Measurements from ENCODE around the gene UGT8. TPM values are rescaled to one million over a fixed set of nuclear protein-coding genes. Genes with fewer than 3 reads are reported as not detected.

UGT8 gene
- total and polyA plus RNA-seq, 4 donors = not detected

DNA sequence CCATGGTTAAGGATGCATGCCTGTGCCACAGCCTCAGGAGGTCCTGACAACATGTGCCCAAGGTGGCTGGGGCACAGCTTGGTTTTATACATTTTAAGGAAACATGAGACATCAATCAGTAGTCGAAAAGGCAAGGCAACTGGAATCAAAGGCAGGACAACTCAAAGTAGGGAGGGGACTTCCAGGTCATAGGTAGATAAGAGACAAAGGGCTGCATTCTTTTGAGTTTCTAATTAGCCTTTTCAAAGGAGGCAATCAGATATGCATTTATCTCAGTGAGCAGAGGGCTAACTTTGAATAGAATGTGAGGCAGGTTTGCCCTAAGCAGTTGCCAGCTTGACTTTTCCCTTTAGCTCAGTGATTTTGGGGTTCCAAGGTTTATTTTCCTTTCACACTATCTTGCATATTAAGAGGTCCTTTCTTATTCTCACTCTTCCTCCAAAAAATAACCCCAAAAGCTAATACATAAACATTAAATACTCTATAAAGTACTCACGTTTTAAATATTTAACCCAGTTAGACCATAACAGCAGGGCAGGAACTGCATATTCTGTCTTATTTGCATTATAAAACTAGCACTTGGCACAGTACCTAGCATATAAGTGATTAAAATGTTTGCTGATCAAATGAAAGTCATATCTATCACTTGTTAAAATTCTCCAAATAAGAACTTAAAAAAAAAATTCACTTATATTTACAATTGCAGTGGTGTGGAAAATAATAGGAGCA lies 36.3 kb upstream of the UGT8 start (continued):
- no peak for TF ChIP-seq JUND (IDR thresholded peaks at IDR 0.05)
- TF ChIP-seq EGR1 (IDR thresholded peaks at IDR 0.05; ENCODE audit: low read depth in 2 of 2) = no peak
- no peak for TF ChIP-seq HNF4G (IDR thresholded peaks at IDR 0.05)
- TF ChIP-seq RAD21 (IDR thresholded peaks at IDR 0.05) = no peak
- TF ChIP-seq SP1 (IDR thresholded peaks at IDR 0.05) = no peak
- TF ChIP-seq RXRA (IDR thresholded peaks at IDR 0.05) = no peak
- TF ChIP-seq FOXA1 (IDR thresholded peaks at IDR 0.05) = no peak

DNA sequence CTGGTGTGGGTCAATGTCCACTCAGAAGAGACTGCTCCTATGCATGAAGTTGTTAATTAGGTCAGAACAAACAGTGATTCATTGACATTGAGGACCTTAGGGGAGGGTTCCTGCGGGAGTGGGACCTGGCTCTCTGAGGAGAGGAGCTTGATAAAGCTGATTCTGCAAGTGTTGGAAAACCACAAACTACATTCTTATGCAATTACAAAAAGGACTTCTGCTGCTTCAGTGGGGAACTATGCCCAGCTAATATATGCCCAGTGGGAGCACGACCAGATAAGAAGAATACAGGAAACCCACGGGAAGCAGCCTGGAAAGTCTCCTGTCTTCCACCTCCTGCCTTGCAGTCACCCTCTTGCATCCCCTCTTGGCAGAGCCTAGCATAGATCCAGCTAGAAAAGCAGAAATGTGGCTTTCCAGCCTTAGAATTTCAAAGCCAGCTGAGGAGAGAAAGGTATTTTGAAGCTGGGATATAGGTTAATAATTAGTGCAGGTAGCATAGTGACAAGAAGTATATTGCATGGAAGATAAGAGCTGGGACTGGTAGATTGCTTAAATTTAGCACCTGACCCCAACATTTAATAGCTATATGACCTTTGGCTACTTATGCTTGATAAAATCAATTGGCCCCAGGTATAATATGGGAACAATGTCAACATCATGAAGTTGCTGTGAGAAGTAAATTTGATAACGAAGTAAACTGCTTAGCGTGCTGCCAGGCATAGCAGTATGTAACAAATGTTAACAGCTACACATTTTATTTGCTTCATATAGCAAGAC lies 34.9 kb upstream of the UGT8 start:
- no peak for DNase-seq (ENCODE audit: low spot score)
- no peak overlapping the region for H3K27ac ChIP-seq (ENCODE audit: low read depth in 1 of 2, low read length in 2 of 2)
- H3K9ac ChIP-seq (ENCODE audit: low read depth in 1 of 2, low read length in 2 of 2) = no peak overlapping the region
- H3K4me3 ChIP-seq (ENCODE audit: low read depth in 1 of 3, low read length in 3 of 3) = no peak overlapping the region
- H3K4me1 ChIP-seq (ENCODE audit: control insufficient read depth in 4 of 4, insufficient read depth in 4 of 4, low read length in 3 of 4) = no peaks in the 10 kb centered on the region
- H3K36me3 ChIP-seq (ENCODE audit: control insufficient read depth in 4 of 4, insufficient read depth in 3 of 4, low read depth in 1 of 4, low read length in 3 of 4) = no peaks in the 10 kb centered on the region
- WGBS = 23% methylated on average over 5 of the region's 5 CpGs
- no peaks in the 10 kb centered on the region for H3K9me3 ChIP-seq (ENCODE audit: control insufficient read depth in 4 of 4, low read length in 3 of 4)
- TF ChIP-seq RAD21 (IDR thresholded peaks at IDR 0.05) = no peak
- peaks cover 0 to 3% (median 0%) of the 10 kb centered on the region in 4 donors for H3K27me3 ChIP-seq (ENCODE audit: control insufficient read depth in 4 of 4, insufficient read depth in 4 of 4, low read length in 3 of 4)

DNA sequence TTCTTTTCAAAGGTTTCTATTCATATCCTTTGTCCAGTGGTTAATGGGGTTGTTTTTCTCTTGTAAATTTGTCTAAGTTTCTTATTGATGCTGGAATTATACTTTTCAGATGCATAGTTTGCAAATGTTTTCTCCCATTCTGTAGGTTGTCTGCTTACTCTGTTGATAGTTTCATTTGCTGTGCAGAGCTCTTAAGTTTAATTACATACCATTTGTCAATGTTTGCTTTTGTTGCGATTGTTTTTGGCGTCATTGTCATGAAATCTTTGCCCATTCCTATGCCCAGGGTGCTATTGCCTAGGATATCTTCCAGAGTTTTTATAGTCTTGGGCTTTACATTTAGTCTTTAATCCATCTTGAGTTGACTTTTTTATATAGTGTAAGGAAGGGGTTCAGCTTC lies 21.2 kb upstream of the UGT8 start:
- Histone ChIP-seq H3K4me1 (ENCODE audit: control insufficient read depth in 4 of 4, insufficient read depth in 4 of 4, low read length in 3 of 4) (no peaks in the 10 kb centered on the region), H3K4me3 (ENCODE audit: low read depth in 1 of 3, low read length in 3 of 3) (no peak overlapping the region), H3K27me3 (ENCODE audit: control insufficient read depth in 4 of 4, insufficient read depth in 4 of 4, low read length in 3 of 4) (no peaks in the 10 kb centered on the region), H3K36me3 (ENCODE audit: control insufficient read depth in 4 of 4, insufficient read depth in 3 of 4, low read depth in 1 of 4, low read length in 3 of 4) (no peaks in the 10 kb centered on the region), H3K27ac (ENCODE audit: low read depth in 1 of 2, low read length in 2 of 2) (no peak overlapping the region), H3K9me3 (ENCODE audit: control insufficient read depth in 4 of 4, low read length in 3 of 4) (peaks cover 0 to 3% (median 0%) of the 10 kb centered on the region in 4 donors), H3K9ac (ENCODE audit: low read depth in 1 of 2, low read length in 2 of 2) (no peak overlapping the region)
- DNase-seq (ENCODE audit: low spot score) = no peak
- TF ChIP-seq HNF4A (conservative IDR thresholded peaks at IDR 0.05) (no peak), TAF1 (conservative IDR thresholded peaks at IDR 0.05) (no peak), SP1 (IDR thresholded peaks at IDR 0.05) (no peak), FOXA2 (IDR thresholded peaks at IDR 0.05) (no peak), JUND (IDR thresholded peaks at IDR 0.05) (no peak), FOXA1 (IDR thresholded peaks at IDR 0.05) (no peak)
- 73% methylated on average over 2 of the region's 2 CpGs for WGBS

DNA sequence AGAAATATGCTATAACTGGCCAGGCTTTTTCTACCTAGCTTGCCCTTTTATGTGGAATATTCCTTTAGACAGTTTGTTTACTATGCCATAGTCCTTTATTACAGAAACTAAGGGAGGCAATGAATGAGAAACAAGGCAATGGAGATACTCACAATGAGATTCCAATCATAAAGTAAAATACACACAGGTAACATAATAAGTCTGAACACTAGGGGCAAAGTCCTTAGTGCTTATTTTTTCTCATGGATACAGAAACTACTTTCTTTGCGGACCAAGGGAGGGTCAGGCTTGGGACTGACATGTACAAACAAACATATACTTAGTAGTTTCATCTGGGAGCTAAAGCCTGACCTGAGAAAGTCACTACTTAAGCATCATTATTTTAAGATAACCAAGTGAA lies 16.0 kb upstream of the UGT8 start:
- no peak for DNase-seq (ENCODE audit: low spot score)
- Histone ChIP-seq H3K36me3 (ENCODE audit: control insufficient read depth in 4 of 4, insufficient read depth in 3 of 4, low read depth in 1 of 4, low read length in 3 of 4) (no peaks in the 10 kb centered on the region), H3K9me3 (ENCODE audit: control insufficient read depth in 4 of 4, low read length in 3 of 4) (peaks cover 0 to 3% (median 0%) of the 10 kb centered on the region in 4 donors), H3K4me1 (ENCODE audit: control insufficient read depth in 4 of 4, insufficient read depth in 4 of 4, low read length in 3 of 4) (no peaks in the 10 kb centered on the region), H3K4me3 (ENCODE audit: low read depth in 1 of 3, low read length in 3 of 3) (no peak overlapping the region), H3K27me3 (ENCODE audit: control insufficient read depth in 4 of 4, insufficient read depth in 4 of 4, low read length in 3 of 4) (no peaks in the 10 kb centered on the region), H3K27ac (ENCODE audit: low read depth in 1 of 2, low read length in 2 of 2) (no peak overlapping the region), H3K9ac (ENCODE audit: low read depth in 1 of 2, low read length in 2 of 2) (no peak overlapping the region)
- TF ChIP-seq HNF4A (conservative IDR thresholded peaks at IDR 0.05) (no peak), FOXA1 (IDR thresholded peaks at IDR 0.05) (no peak), FOXA2 (IDR thresholded peaks at IDR 0.05) (no peak), NR2F2 (IDR thresholded peaks at IDR 0.05) (no peak), RXRA (IDR thresholded peaks at IDR 0.05) (no peak)
- TF ChIP-seq, protein P1, sequence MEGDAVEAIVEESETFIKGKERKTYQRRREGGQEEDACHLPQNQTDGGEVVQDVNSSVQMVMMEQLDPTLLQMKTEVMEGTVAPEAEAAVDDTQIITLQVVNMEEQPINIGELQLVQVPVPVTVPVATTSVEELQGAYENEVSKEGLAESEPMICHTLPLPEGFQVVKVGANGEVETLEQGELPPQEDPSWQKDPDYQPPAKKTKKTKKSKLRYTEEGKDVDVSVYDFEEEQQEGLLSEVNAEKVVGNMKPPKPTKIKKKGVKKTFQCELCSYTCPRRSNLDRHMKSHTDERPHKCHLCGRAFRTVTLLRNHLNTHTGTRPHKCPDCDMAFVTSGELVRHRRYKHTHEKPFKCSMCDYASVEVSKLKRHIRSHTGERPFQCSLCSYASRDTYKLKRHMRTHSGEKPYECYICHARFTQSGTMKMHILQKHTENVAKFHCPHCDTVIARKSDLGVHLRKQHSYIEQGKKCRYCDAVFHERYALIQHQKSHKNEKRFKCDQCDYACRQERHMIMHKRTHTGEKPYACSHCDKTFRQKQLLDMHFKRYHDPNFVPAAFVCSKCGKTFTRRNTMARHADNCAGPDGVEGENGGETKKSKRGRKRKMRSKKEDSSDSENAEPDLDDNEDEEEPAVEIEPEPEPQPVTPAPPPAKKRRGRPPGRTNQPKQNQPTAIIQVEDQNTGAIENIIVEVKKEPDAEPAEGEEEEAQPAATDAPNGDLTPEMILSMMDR (IDR thresholded peaks at IDR 0.05; ENCODE audit: low read depth, low read length, missing input control) = no peak
- TF ChIP-seq, protein P2, sequence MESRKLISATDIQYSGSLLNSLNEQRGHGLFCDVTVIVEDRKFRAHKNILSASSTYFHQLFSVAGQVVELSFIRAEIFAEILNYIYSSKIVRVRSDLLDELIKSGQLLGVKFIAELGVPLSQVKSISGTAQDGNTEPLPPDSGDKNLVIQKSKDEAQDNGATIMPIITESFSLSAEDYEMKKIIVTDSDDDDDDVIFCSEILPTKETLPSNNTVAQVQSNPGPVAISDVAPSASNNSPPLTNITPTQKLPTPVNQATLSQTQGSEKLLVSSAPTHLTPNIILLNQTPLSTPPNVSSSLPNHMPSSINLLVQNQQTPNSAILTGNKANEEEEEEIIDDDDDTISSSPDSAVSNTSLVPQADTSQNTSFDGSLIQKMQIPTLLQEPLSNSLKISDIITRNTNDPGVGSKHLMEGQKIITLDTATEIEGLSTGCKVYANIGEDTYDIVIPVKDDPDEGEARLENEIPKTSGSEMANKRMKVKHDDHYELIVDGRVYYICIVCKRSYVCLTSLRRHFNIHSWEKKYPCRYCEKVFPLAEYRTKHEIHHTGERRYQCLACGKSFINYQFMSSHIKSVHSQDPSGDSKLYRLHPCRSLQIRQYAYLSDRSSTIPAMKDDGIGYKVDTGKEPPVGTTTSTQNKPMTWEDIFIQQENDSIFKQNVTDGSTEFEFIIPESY (IDR thresholded peaks at IDR 0.05) = no peak
- 67% methylated on average over 1 of the region's 1 CpG for WGBS

Measured in liver (tissue), 9 donors.